GM23248 (cell line): ENCODE results near the gene CSNK1G1. TPM values are rescaled to one million over a fixed set of nuclear protein-coding genes. Genes with fewer than 3 reads are reported as not detected.
A peak's percentile ranks its signal among the peaks of the same experiment; 100 is the strongest.
"Not testable (repeated sequence)": the region's sequence is repeated elsewhere in the genome, so short reads cannot be mapped to it uniquely, and the experiment has no call there.

Experiments used
- DNase-seq: peaks from one replicate; pipeline ENCODE4 v3.0.0-alpha.2; 2015
- H2AFZ ChIP-seq: fragments of 200-600 bp; sonication (generic); 2 replicates; pipeline ENCODE4 v1.6.1; 2016; ENCODE audit warnings: antibody characterized with exemption
- H3F3A ChIP-seq: fragments of 200-600 bp; sonication (generic); 2 replicates; pipeline ENCODE4 v1.6.1; 2016; ENCODE audit warnings: mild to moderate bottlenecking, antibody characterized with exemption, mixed run types; ENCODE audit not compliant: insufficient read depth
- H3K27ac ChIP-seq: fragments of 200-600 bp; sonication (generic); 2 replicates; pipeline ENCODE4 v1.5.1; 2016; ENCODE audit warnings: mild to moderate bottlenecking
- H3K27me3 ChIP-seq: fragments of 200-600 bp; sonication (generic); replicated peaks from 2 replicates; pipeline ENCODE4 v1.6.1; 2016; ENCODE audit warnings: mild to moderate bottlenecking; ENCODE audit not compliant: insufficient read depth
- H3K36me3 ChIP-seq: fragments of 200-600 bp; sonication (generic); 2 replicates; pipeline ENCODE4 v1.6.1; 2016; ENCODE audit warnings: low read depth, mild to moderate bottlenecking
- H3K4me1 ChIP-seq: fragments of 200-600 bp; sonication (generic); 2 replicates; pipeline ENCODE4 v1.6.1; 2016; ENCODE audit warnings: mild to moderate bottlenecking; ENCODE audit not compliant: insufficient read depth
- H3K4me2 ChIP-seq: fragments of 200-600 bp; sonication (generic); one replicate; pipeline ENCODE4 v1.6.1; 2016; ENCODE audit warnings: mild to moderate bottlenecking; ENCODE audit not compliant: unreplicated experiment
- H3K4me3 ChIP-seq: fragments of 200-600 bp; sonication (generic); 2 replicates; pipeline ENCODE4 v1.5.1; 2016; ENCODE audit warnings: mild to moderate bottlenecking
- H3K79me2 ChIP-seq: fragments of 200-600 bp; sonication (generic); 2 replicates; pipeline ENCODE4 v1.6.1; 2016; ENCODE audit warnings: mild to moderate bottlenecking; ENCODE audit not compliant: insufficient read depth
- H3K9ac ChIP-seq: fragments of 200-600 bp; sonication (generic); 2 replicates; pipeline ENCODE4 v1.6.1; 2016; ENCODE audit warnings: mild to moderate bottlenecking
- H3K9me2 ChIP-seq: fragments of 200-600 bp; sonication (generic); 2 replicates; pipeline ENCODE4 v1.6.1; 2016; ENCODE audit warnings: mixed run types, mild to moderate bottlenecking, moderate library complexity; ENCODE audit not compliant: insufficient read depth
- H3K9me3 ChIP-seq: fragments of 200-600 bp; sonication (generic); one replicate; pipeline ENCODE4 v1.6.1; 2017; ENCODE audit warnings: low read depth
- H4K20me1 ChIP-seq: fragments of 200-600 bp; sonication (generic); 2 replicates; pipeline ENCODE4 v1.6.0; 2016; ENCODE audit not compliant: insufficient read depth
- EZH2 ChIP-seq: fragments of 200-600 bp; sonication (generic); IDR thresholded peaks from 2 replicates; pipeline ENCODE4 v1.6.1; 2018; ENCODE audit warnings: antibody characterized with exemption, mild to moderate bottlenecking; ENCODE audit not compliant: insufficient read depth, poor library complexity, severe bottlenecking
- EZH2phosphoT487 ChIP-seq: fragments of 200-600 bp; sonication (generic); IDR thresholded peaks from 2 replicates; pipeline ENCODE4 v1.6.1; 2018; ENCODE audit warnings: antibody characterized with exemption, moderate library complexity, mild to moderate bottlenecking, low read depth; ENCODE audit not compliant: insufficient read depth
- WGBS, 2 experiments: methylation state at CpG; one replicate each; pipeline ENCODE4 v1.1.6; 2015 to 2017; ENCODE audit warnings: low lambda C conversion rate in 2 of 2, low coverage in 1 of 2; ENCODE audit errors: missing lambda C conversion rate in 2 of 2; 5-methylcytosine and 5-hydroxymethylcytosine counted together
- in situ Hi-C: fragments of 300-500 bp; cut with MboI; formaldehyde crosslinking; loops from 2 replicates; pipeline ENCODE4 v1.15.0; 2020
- polyA plus RNA-seq: library from polyadenylated mRNA; unstranded; fragments of >200 nt; fragmentation: Nextera tagmentation; extraction: Ambion mirVana; gene quantifications from 2 replicates; pipeline ENCODE4 v1.2.1, GENCODE V29; 2016
- total RNA-seq: library from RNA; depleted of rRNA; stranded (reverse); fragments of >200 nt; shearing (Covaris generic); gene quantifications from 2 replicates; pipeline ENCODE4 v1.2.3, GENCODE V29; 2014

The CSNK1G1 gene
- total and polyA plus RNA-seq, 2 experiments from 2014 or later, result 14.8 to 17.1 TPM

GRCh38 chr15:64381000-64381751 is 25.2 kb upstream of the CSNK1G1 start, which contains the start of gene PCLAF:
PCLAF (minus strand) TSS chr15:64381441; CDS start chr15:64381371, 70 bp downstream.
- no peak for TF ChIP-seq EZH2phosphoT487
- no peak for TF ChIP-seq EZH2
- H4K20me1 ChIP-seq, result no peaks in the 10 kb centered on the region
- no peak within 1 kb of the TSS for H3K27ac ChIP-seq
- no peaks in the 10 kb centered on the region for H3K36me3 ChIP-seq
- peak; percentile 98 for DNase-seq
- in situ Hi-C loops, result no loop called here
- peak within 1 kb of the TSS; percentile 64 for H3K4me2 ChIP-seq
- H3K27me3 ChIP-seq, result no peaks in the 10 kb centered on the region
- peaks cover 8% of the 10 kb centered on the region for H3K4me1 ChIP-seq
- H3K9me3 ChIP-seq, result no peaks in the 10 kb centered on the region
- H2AFZ ChIP-seq, result peak within 1 kb of the TSS; percentile 97
- H3K9ac ChIP-seq, result peak within 1 kb of the TSS; percentile 72
- 0 to 3% methylated on average over 38 of the region's 38 CpGs for WGBS, 2 experiments
- H3K9me2 ChIP-seq, result no peaks in the 10 kb centered on the region
- H3K4me3 ChIP-seq, result peak within 1 kb of the TSS; percentile 71
- peaks cover 18% of the 10 kb centered on the region; the same call in 1 of the 2 replicates for H3K79me2 ChIP-seq
- H3F3A ChIP-seq, result 0 out of 2 replicates have a peak, but pooled peaks cover 5% of the 10 kb centered on the region

DNA sequence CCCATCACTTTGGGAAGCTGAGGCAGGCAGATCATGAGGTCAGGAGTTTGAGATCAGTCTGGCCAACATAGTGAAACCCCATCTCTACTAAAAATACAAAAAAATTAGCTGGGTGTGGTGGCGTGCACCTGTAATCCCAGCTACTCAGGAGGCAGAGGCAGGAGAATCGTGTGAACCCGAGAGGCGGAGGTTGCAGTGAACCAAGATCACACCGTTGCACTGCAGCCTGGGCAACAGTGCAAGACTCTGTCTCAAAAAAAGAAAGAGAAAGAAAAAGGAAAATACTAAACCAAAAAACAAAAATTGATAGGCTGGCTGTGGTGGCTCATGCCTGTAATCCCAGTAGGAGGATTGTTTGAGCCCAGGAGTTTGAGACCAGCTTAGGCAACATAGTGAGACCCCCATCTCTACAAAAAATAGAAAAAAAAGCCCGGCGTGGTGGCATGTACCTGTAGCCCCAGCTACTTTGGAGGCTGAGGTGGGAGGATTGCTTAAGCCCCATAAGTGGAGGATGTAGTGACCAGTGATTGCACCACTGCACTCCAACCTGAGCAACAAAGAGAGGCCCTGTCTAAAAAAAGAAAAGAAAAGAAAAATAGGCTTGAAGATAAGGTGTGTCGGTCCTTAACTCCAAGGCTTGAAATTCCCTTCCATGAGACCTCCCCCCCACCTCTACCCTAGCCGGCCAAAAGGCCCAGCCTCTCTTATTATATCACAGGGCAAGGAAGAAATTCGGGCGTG is 24.3 kb upstream of the CSNK1G1 start:
- H3K36me3 ChIP-seq, in situ Hi-C loops, H3F3A ChIP-seq, H3K4me1 ChIP-seq, H3K9me2 ChIP-seq, H3K9me3 ChIP-seq, DNase-seq, H3K27me3 ChIP-seq, H4K20me1 ChIP-seq, H3K27ac ChIP-seq: not testable (repeated sequence)
- Histone ChIP-seq H3K4me2 (peak overlapping the region; percentile 64), H3K9ac (peak overlapping the region; percentile 72), H3K4me3 (peak overlapping the region; percentile 71), H2AFZ (peak overlapping the region; percentile 97), H3K79me2 (peaks cover 18% of the 10 kb centered on the region; the same call in 1 of the 2 replicates)
- WGBS, 2 experiments, result 45 to 49% methylated on average over 11 of the region's 11 CpGs

DNA sequence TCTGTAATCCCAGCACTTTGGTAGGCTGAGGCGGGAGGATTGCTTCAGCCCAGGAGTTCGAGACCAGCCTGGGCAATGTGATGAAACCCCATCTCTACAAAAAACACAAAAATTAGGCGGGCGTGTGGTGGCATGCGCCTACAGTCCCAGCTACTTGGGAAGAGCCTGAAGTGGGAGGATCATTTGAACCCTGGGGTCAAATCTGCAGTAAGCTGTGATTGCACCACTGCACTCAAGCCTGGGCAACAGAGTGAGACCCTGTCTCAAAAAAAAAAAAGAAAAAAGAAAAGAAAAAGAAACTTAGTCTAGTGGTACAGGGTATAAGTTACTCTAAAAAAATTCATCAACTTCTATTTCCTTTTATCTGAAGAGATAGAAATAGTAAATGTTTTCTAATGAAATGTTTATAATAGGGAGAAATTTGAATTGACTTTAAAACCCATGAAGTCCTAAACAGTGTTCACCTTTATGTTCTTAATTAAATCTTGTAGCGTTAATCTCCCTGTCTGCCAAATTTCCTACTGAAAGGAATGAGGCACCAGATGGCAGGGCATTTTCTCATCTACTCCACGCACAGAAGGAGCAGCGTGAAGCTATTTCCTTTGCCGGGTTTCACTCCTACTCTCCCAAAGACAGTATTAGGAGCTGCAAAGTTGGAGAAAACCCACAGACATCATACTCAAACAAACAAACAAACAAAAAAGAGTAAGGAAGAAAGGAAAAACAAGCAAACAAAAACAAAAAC is 23.4 kb upstream of the CSNK1G1 start:
- in situ Hi-C loops, result no loop called here
- no peaks in the 10 kb centered on the region for H4K20me1 ChIP-seq
- no peak overlapping the region for H3K27ac ChIP-seq
- H2AFZ ChIP-seq, result peak overlapping the region; percentile 97
- no peaks in the 10 kb centered on the region for H3K27me3 ChIP-seq
- H3K4me2 ChIP-seq, result peak overlapping the region; percentile 64
- no peaks in the 10 kb centered on the region for H3K9me3 ChIP-seq
- TF ChIP-seq EZH2phosphoT487 (no peak), EZH2 (no peak)
- H3K4me1 ChIP-seq, result peaks cover 8% of the 10 kb centered on the region
- peak overlapping the region; percentile 71 for H3K4me3 ChIP-seq
- peaks cover 18% of the 10 kb centered on the region; the same call in 1 of the 2 replicates for H3K79me2 ChIP-seq
- H3K9me2 ChIP-seq, result no peaks in the 10 kb centered on the region
- H3K36me3 ChIP-seq, result no peaks in the 10 kb centered on the region
- DNase-seq, result peak; percentile 31
- H3F3A ChIP-seq, result 0 out of 2 replicates have a peak, but pooled peaks cover 5% of the 10 kb centered on the region
- WGBS, 2 experiments, result 55 to 56% methylated on average over 9 of the region's 9 CpGs
- peak overlapping the region; percentile 31; the same call in 1 of the 2 replicates for H3K9ac ChIP-seq

- H3K27ac ChIP-seq, result no peak overlapping the region
- no peak for DNase-seq
- 97 to 99% methylated on average over 8 of the region's 8 CpGs for WGBS, 2 experiments
- H2AFZ ChIP-seq, result no peak overlapping the region
- no peak overlapping the region for H3K4me2 ChIP-seq
- H3K4me3 ChIP-seq, result no peak overlapping the region
- H3K36me3 ChIP-seq, result no peaks in the 10 kb centered on the region
- H3K4me1 ChIP-seq, result no peaks in the 10 kb centered on the region
- H3K9me3 ChIP-seq, result no peaks in the 10 kb centered on the region
- H3K79me2 ChIP-seq, result no peaks in the 10 kb centered on the region
- H3K9me2 ChIP-seq, result no peaks in the 10 kb centered on the region
- in situ Hi-C loops, result no loop called here
- no peaks in the 10 kb centered on the region for H3F3A ChIP-seq
- no peaks in the 10 kb centered on the region for H4K20me1 ChIP-seq
- no peak overlapping the region for H3K9ac ChIP-seq
- TF ChIP-seq EZH2, result no peak
- TF ChIP-seq EZH2phosphoT487, result no peak
- H3K27me3 ChIP-seq, result no peaks in the 10 kb centered on the region
These were observed 17.4 kb upstream of the CSNK1G1 start for GRCh38 chr15:64373360-64373759.

GRCh38 chr15:64371383-64371782 is 15.4 kb upstream of the CSNK1G1 start:
- 95 to 98% methylated on average over 8 of the region's 8 CpGs for WGBS, 2 experiments
- H3F3A ChIP-seq, H2AFZ ChIP-seq, H4K20me1 ChIP-seq, H3K4me1 ChIP-seq, H3K27me3 ChIP-seq, H3K4me2 ChIP-seq, H3K4me3 ChIP-seq, H3K9me3 ChIP-seq, H3K79me2 ChIP-seq, H3K9me2 ChIP-seq, DNase-seq, H3K27ac ChIP-seq, H3K9ac ChIP-seq, in situ Hi-C loops, H3K36me3 ChIP-seq: not testable (repeated sequence)
